HepG2 (cell line): ENCODE results near the gene CASP7. TPM values are rescaled to one million over a fixed set of nuclear protein-coding genes. Genes with fewer than 3 reads are reported as not detected.

Experiments used
- ATAC-seq: fragments of 200-7000 bp; cut with Tn5 transposase; 3 replicates; pipeline ENCODE4 v1.9.1; 2020; ENCODE audit warnings: mild to moderate bottlenecking, moderate library complexity
- BruUV-seq: library from RNA; stranded (reverse); fragments of 400-500 nt; replicated peaks from 2 replicates; lab custom pipeline; 2021; lab: Mats Ljungman, UMichigan
- CTCF ChIA-PET: fragments of 300-600 bp; formaldehyde crosslinking; extraction: SDS; loops from one replicate; lab custom pipeline; 2021; ENCODE audit warnings: low total read pairs, inconsistent platforms, low intra/inter-chr PET ratio; lab: Yijun Ruan, JAX
- POLR2A ChIA-PET: fragments of 350-600 bp; sonication (Branson Sonifier 250); formaldehyde crosslinking; loops from one replicate; lab custom pipeline; 2020; ENCODE audit warnings: antibody characterized with exemption, inconsistent platforms; lab: Yijun Ruan, JAX
- DNase-seq: peaks from one replicate; pipeline ENCODE4 v3.0.0-alpha.2; 2015; ENCODE audit warnings: low spot score
- FAIRE-seq: peaks from 3 replicates; lab custom pipeline; 2011; peaks lifted over from hg19 to GRCh38; lab: Jason Lieb, UNC
- H2AFZ ChIP-seq: one replicate; pipeline ENCODE4 v1.6.1; 2011; ENCODE audit warnings: low read length, inconsistent platforms
- H3K27ac ChIP-seq: fragments of 300-600 bp; 3 replicates; pipeline ENCODE4 v1.8.0; 2011; ENCODE audit warnings: mixed run types, mild to moderate bottlenecking, mixed read lengths, low read length, inconsistent platforms; ENCODE audit not compliant: insufficient read depth; ENCODE audit errors: extremely low read length
- H3K27me3 ChIP-seq, 2 experiments: fragments of 200-600 bp in 1 of 2; 2 replicates in 1 of 2; 3 replicates in 1 of 2; pipeline versions ENCODE4 v1.6.0 to v1.8.0; 2011; ENCODE audit warnings: low read length in 2 of 2, mild to moderate bottlenecking in 2 of 2, moderate library complexity in 2 of 2, inconsistent platforms in 1 of 2; ENCODE audit not compliant: insufficient read depth in 2 of 2, control insufficient read depth in 1 of 2
- H3K36me3 ChIP-seq, 2 experiments: fragments of 200-600 bp in 1 of 2; replicated peaks in 1 of 2; 2 replicates in 1 of 2; 3 replicates in 1 of 2; pipeline versions ENCODE4 v1.5.1 to v1.8.0; 2011; ENCODE audit warnings: low read length in 2 of 2, inconsistent platforms in 1 of 2; ENCODE audit not compliant: insufficient read depth in 2 of 2, control insufficient read depth in 1 of 2
- H3K4me1 ChIP-seq: 2 replicates; pipeline ENCODE4 v1.5.1; 2012; ENCODE audit warnings: low read length, inconsistent platforms; ENCODE audit not compliant: insufficient read depth
- H3K4me2 ChIP-seq: 2 replicates; pipeline ENCODE4 v1.6.0; 2011; ENCODE audit warnings: low read depth, low read length, inconsistent platforms
- H3K4me3 ChIP-seq, 3 experiments: fragments of 200-600 bp in 1 of 3; sonication (generic), shearing (Covaris generic) in 1 of 3; replicated peaks in 1 of 3; 2 replicates each; pipeline ENCODE4 v1.5.1; 2011 to 2016; ENCODE audit warnings: low read length in 3 of 3, inconsistent platforms in 2 of 3, low read depth in 2 of 3, mild to moderate bottlenecking in 2 of 3, control low read depth in 1 of 3, mixed read lengths in 1 of 3; ENCODE audit not compliant: insufficient read depth in 1 of 3
- H3K79me2 ChIP-seq: one replicate; pipeline ENCODE4 v1.6.1; 2011; ENCODE audit warnings: low read length, inconsistent platforms; ENCODE audit not compliant: insufficient read depth
- H3K9ac ChIP-seq: 2 replicates; pipeline ENCODE4 v1.6.0; 2011; ENCODE audit warnings: mild to moderate bottlenecking, low read depth, low read length, inconsistent platforms; ENCODE audit not compliant: insufficient read depth
- H3K9me3 ChIP-seq: 2 replicates; pipeline ENCODE4 v1.5.1; 2012; ENCODE audit warnings: mild to moderate bottlenecking, low read length
- H4K20me1 ChIP-seq: 2 replicates; pipeline ENCODE4 v1.6.0; 2011; ENCODE audit warnings: inconsistent platforms, mild to moderate bottlenecking, low read length, moderate library complexity; ENCODE audit not compliant: insufficient read depth
- HINFP ChIP-seq: sonication (generic); formaldehyde crosslinking; IDR thresholded peaks from 2 replicates; pipeline ENCODE4 v1.4.0; 2020; ENCODE audit warnings: low read depth, mild to moderate bottlenecking, missing genetic modification reagents
- NFIC ChIP-seq: IDR thresholded peaks from 2 replicates; pipeline ENCODE4 v1.6.1; 2012; ENCODE audit warnings: mild to moderate bottlenecking, low read length, inconsistent platforms
- RERE ChIP-seq: IDR thresholded peaks from 2 replicates; pipeline ENCODE4 v1.6.1; 2016; ENCODE audit warnings: low read depth, missing genetic modification reagents, missing compliant biosample characterization
- ZNF562 ChIP-seq: sonication (generic); formaldehyde crosslinking; IDR thresholded peaks from 2 replicates; pipeline ENCODE4 v1.8.0; 2022; ENCODE audit warnings: missing genetic modification reagents, borderline replicate concordance
- ZNF678 ChIP-seq: sonication (generic); formaldehyde crosslinking; IDR thresholded peaks from 2 replicates; pipeline ENCODE4 v1.4.0; 2020; ENCODE audit warnings: mild to moderate bottlenecking, missing genetic modification reagents
- WGBS: methylation state at CpG from one replicate; pipeline ENCODE4 v1.1.6; 2017; ENCODE audit warnings: low lambda C conversion rate; 5-methylcytosine and 5-hydroxymethylcytosine counted together
- in situ Hi-C: cut with HindIII; loops from 2 replicates; pipeline ENCODE4 v1.10.0; 2017; ENCODE audit warnings: low pct_unique_long_range_greater_than_20kb; ENCODE audit not compliant: extremely low pct_ligation_motif_present
- intact Hi-C: fragments of 100-400 bp; cut with micrococcal nuclease; formaldehyde crosslinking; loops from one replicate; pipeline ENCODE4 v1.10.0; 2022; ENCODE audit not compliant: unreplicated experiment
- polyA plus RNA-seq, 8 experiments: library from polyadenylated mRNA; depleted of rRNA in 3 of 8; stranded (reverse) in 7 of 8; unstranded in 1 of 8; fragments of >200 nt; fragmentation: Illumina TruSeq in 4 of 8; extraction: Trizol in 4 of 8; gene quantifications; 2 replicates each; pipeline versions ENCODE4 v1.2.1 to v1.2.3, GENCODE V29; 2011 to 2016; ENCODE audit warnings: low read depth in 4 of 8, missing spikeins in 1 of 8, mixed read lengths in 1 of 8; ENCODE audit not compliant: insufficient read depth in 1 of 8
- total RNA-seq, 5 experiments: library from RNA; depleted of rRNA; stranded (reverse); fragments of >200 nt; fragmentation: Illumina TruSeq; extraction: Trizol; gene quantifications; 2 replicates each; pipeline ENCODE4 v1.2.3, GENCODE V29; 2016; ENCODE audit warnings: low read depth in 1 of 5

CASP7 gene
- total and polyA plus RNA-seq, 2 of the 13 experiments (the other 11 are each of a cell fraction or from before 2014, with no cell fraction given) = 11.9 to 39.3 TPM

GRCh38 chr10:113752553-113752952 lies 72.8 kb downstream of the CASP7 start:
- POLR2A ChIA-PET = no interaction called here
- TF ChIP-seq ZNF678 (no peak), HINFP (CRISPR knock-in tag) (no peak), RERE (CRISPR knock-in tag) (no peak), NFIC (no peak), ZNF562 (CRISPR knock-in tag) (no peak)
- 90% methylated on average over 1 of the region's 1 CpG for WGBS
- ATAC-seq (no peak), DNase-seq (no peak), FAIRE-seq (no peak)
- intact Hi-C loops (no loop called here), in situ Hi-C loops (no loop called here)
- Histone ChIP-seq H3K9me3 (no peaks in the 10 kb centered on the region), H3K9ac (no peak overlapping the region), H3K4me2 (no peak overlapping the region), H3K27ac (no peak overlapping the region), H2AFZ (no peak overlapping the region), H3K27me3 (peaks cover 0 to 4% of the 10 kb centered on the region in 2 experiments; a peak in 1 of 5 replicates), H3K4me3 (no peak overlapping the region), H4K20me1 (no peaks in the 10 kb centered on the region), H3K4me1 (peaks cover 17% of the 10 kb centered on the region; the same call in 1 of the 2 replicates), H3K36me3 (no peaks in the 10 kb centered on the region), H3K79me2 (no peaks in the 10 kb centered on the region)
- no TSS peak for BruUV-seq
- CTCF ChIA-PET = no interaction called here
